Measurements from ENCODE around the gene TMOD1. TPM values are rescaled to one million over a fixed set of nuclear protein-coding genes. Genes with fewer than 3 reads are reported as not detected.

Gene TMOD1
- total RNA-seq, 1 experiment from 2014 or later: 1.0 TPM

DNA sequence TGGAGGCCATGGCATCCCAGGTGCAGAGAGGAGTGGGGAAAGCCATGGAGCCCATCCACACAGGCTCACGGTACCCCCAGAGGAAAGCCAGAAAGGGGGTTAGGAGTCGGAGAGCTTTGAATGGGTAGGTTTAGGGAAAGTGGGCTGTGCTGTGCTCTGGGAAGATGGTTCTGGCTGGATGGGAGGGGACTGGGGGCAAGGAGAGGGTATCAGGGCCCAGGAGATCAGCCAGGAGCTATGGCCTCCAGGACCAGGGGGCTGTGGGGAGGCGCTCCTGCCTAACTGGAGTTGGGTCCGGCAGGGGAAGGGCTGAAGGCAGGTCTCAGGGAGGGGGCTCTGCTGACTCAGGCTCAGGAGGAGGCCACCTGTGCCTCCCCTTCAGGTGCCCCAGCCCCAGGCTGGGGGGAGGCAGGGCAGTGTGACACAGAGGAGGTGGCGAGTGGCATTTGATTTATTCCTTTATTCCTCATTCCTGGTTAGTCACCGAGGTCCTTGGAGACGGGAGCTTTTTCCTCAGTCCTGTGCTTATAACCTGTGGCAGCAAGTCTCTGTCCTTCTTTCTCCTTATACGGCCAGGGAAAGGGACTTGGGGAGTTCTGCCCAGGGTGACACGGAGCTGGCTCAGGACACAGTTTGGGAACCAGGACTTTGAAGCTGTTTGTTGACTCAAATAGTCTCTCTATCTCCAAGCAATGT lies 70.9 kb downstream of the TMOD1 start (continued):
- TF ChIP-seq NR3C1 (CRISPR knock-in tag; conservative IDR thresholded peaks at IDR 0.05; ENCODE audit: low read depth): no peak
- TF ChIP-seq PREB (CRISPR knock-in tag; IDR thresholded peaks at IDR 0.05; ENCODE audit: borderline replicate concordance): no peak
- no peak for TF ChIP-seq TP53 (CRISPR knock-in tag; IDR thresholded peaks at IDR 0.05)
- no peak for TF ChIP-seq GRHL2 (CRISPR knock-in tag; IDR thresholded peaks at IDR 0.05; ENCODE audit: insufficient replicate concordance, severe bottlenecking)
- TF ChIP-seq FOXP1 (CRISPR knock-in tag; IDR thresholded peaks at IDR 0.05; ENCODE audit: borderline replicate concordance): no peak
- TF ChIP-seq FOXJ3 (CRISPR knock-in tag; IDR thresholded peaks at IDR 0.05; ENCODE audit: borderline replicate concordance): no peak

- Mint-ChIP-seq H3K9me3 (no peaks in the 10 kb centered on the region), H3K4me3 (no peak overlapping the region), H3K36me3 (no peaks in the 10 kb centered on the region), H3K27ac (no peak overlapping the region), H3K27me3 (ENCODE audit: low read depth) (peaks cover 5% of the 10 kb centered on the region; the same call in 1 of the 2 replicates), H3K4me1 (no peaks in the 10 kb centered on the region)
- no peak for ATAC-seq
- TF ChIP-seq GTF2I (CRISPR knock-in tag; conservative IDR thresholded peaks at IDR 0.05): no peak
- TF ChIP-seq, protein P1, sequence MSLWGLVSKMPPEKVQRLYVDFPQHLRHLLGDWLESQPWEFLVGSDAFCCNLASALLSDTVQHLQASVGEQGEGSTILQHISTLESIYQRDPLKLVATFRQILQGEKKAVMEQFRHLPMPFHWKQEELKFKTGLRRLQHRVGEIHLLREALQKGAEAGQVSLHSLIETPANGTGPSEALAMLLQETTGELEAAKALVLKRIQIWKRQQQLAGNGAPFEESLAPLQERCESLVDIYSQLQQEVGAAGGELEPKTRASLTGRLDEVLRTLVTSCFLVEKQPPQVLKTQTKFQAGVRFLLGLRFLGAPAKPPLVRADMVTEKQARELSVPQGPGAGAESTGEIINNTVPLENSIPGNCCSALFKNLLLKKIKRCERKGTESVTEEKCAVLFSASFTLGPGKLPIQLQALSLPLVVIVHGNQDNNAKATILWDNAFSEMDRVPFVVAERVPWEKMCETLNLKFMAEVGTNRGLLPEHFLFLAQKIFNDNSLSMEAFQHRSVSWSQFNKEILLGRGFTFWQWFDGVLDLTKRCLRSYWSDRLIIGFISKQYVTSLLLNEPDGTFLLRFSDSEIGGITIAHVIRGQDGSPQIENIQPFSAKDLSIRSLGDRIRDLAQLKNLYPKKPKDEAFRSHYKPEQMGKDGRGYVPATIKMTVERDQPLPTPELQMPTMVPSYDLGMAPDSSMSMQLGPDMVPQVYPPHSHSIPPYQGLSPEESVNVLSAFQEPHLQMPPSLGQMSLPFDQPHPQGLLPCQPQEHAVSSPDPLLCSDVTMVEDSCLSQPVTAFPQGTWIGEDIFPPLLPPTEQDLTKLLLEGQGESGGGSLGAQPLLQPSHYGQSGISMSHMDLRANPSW (CRISPR knock-in tag; conservative IDR thresholded peaks at IDR 0.05; ENCODE audit: low read depth): no peak
- TF ChIP-seq IRF2 (CRISPR knock-in tag; IDR thresholded peaks at IDR 0.05; ENCODE audit: borderline replicate concordance, low read depth): no peak
- TF ChIP-seq ZNF317 (CRISPR knock-in tag; IDR thresholded peaks at IDR 0.05; ENCODE audit: borderline replicate concordance, low read depth): no peak
- TF ChIP-seq RELA (CRISPR knock-in tag; IDR thresholded peaks at IDR 0.05; ENCODE audit: borderline replicate concordance): no peak
- TF ChIP-seq, protein P2, sequence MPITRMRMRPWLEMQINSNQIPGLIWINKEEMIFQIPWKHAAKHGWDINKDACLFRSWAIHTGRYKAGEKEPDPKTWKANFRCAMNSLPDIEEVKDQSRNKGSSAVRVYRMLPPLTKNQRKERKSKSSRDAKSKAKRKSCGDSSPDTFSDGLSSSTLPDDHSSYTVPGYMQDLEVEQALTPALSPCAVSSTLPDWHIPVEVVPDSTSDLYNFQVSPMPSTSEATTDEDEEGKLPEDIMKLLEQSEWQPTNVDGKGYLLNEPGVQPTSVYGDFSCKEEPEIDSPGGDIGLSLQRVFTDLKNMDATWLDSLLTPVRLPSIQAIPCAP (CRISPR knock-in tag; IDR thresholded peaks at IDR 0.05): no peak
- no peak for TF ChIP-seq SMAD4 (CRISPR knock-in tag; IDR thresholded peaks at IDR 0.05)
- TF ChIP-seq ETV6 (CRISPR knock-in tag; IDR thresholded peaks at IDR 0.05): no peak
- TF ChIP-seq FOXP1 (CRISPR knock-in tag; IDR thresholded peaks at IDR 0.05; ENCODE audit: borderline replicate concordance): no peak
- no peak for TF ChIP-seq AFF4 (CRISPR knock-in tag; IDR thresholded peaks at IDR 0.05; ENCODE audit: borderline replicate concordance)
- CTCF ChIA-PET: interaction anchor here (0.6 kb wide), 1 partner anchor 87 kb away, joined by 4 read pairs; no protein-coding TSS in a partner anchor
- DNase-seq (ENCODE audit: low spot score): no peak
- POLR2A ChIA-PET: no interaction called here
These were observed 71.5 kb downstream of the TMOD1 start for GRCh38 chr9:97572892-97573365.

Data from WTC11 (cell line).